GM18870 (cell line): ENCODE results near the gene MPV17L.
"Not testable (repeated sequence)": the region's sequence is repeated elsewhere in the genome, so short reads cannot be mapped to it uniquely, and the experiment has no call there.

Experiments
- ATAC-seq: cut with Tn5 transposase; IDR thresholded peaks from one replicate; pipeline ENCODE4 v1.9.1; 2021; ENCODE audit warnings: moderate library complexity; ENCODE audit not compliant: unreplicated experiment

MPV17L gene

GRCh38 chr16:15407756-15408155 is 12.2 kb downstream of the MPV17L start:
- ATAC-seq: not testable (repeated sequence)

GRCh38 chr16:15409476-15409875 is 13.9 kb downstream of the MPV17L start:
- not testable (repeated sequence) for ATAC-seq

- ATAC-seq: no peak
Measured at GRCh38 chr16:15415511-15415985, 20.0 kb downstream of the MPV17L start.

GRCh38 chr16:15417197-15417596 is 21.6 kb downstream of the MPV17L start:
- ATAC-seq: no peak

GRCh38 chr16:15418206-15418605 is 22.7 kb downstream of the MPV17L start:
- no peak for ATAC-seq

GRCh38 chr16:15421696-15422095 is 26.1 kb downstream of the MPV17L start:
- not testable (repeated sequence) for ATAC-seq

GRCh38 chr16:15422222-15422621 is 26.7 kb downstream of the MPV17L start:
- no peak for ATAC-seq

- no peak for ATAC-seq
Measured at GRCh38 chr16:15425861-15426260, 30.3 kb downstream of the MPV17L start.

GRCh38 chr16:15426796-15427195 is 31.2 kb downstream of the MPV17L start:
- ATAC-seq: no peak

- no peak for ATAC-seq
Measured at GRCh38 chr16:15427648-15428239, 32.2 kb downstream of the MPV17L start.

GRCh38 chr16:15430884-15431283 is 35.3 kb downstream of the MPV17L start:
- ATAC-seq: not testable (repeated sequence)

- ATAC-seq: no peak
Measured at GRCh38 chr16:15434079-15434424, 38.5 kb downstream of the MPV17L start.

- ATAC-seq: no peak
Measured at GRCh38 chr16:15434425-15435215, 39.1 kb downstream of the MPV17L start, which contains the start of gene BMERB1. BMERB1 (plus strand) TSS chr16:15434588; CDS start chr16:15434654, 66 bp downstream.

GRCh38 chr16:15435216-15435864 is 39.8 kb downstream of the MPV17L start:
- ATAC-seq: no peak

GRCh38 chr16:15439102-15439501 is 43.5 kb downstream of the MPV17L start:
- ATAC-seq: no peak

GRCh38 chr16:15439521-15439920 is 44.0 kb downstream of the MPV17L start:
- ATAC-seq: no peak

GRCh38 chr16:15440852-15441251 is 45.3 kb downstream of the MPV17L start:
- no peak for ATAC-seq

- not testable (repeated sequence) for ATAC-seq
Measured at GRCh38 chr16:15442140-15442539, 46.6 kb downstream of the MPV17L start.

- no peak for ATAC-seq
Measured at GRCh38 chr16:15443753-15444152, 48.2 kb downstream of the MPV17L start.

- no peak for ATAC-seq
Measured at GRCh38 chr16:15444264-15444663, 48.7 kb downstream of the MPV17L start.

- no peak for ATAC-seq
Measured at GRCh38 chr16:15445450-15445849, 49.9 kb downstream of the MPV17L start.

- no peak for ATAC-seq
Measured at GRCh38 chr16:15446901-15447300, 51.3 kb downstream of the MPV17L start.
